MM.1S (cell line): ENCODE results near the gene PTPRK.

Experiments
- DNase-seq: peaks from one replicate; pipeline ENCODE4 v3.0.0-alpha.2; 2015
- H2AFZ ChIP-seq: fragments of 300-600 bp; sonication (generic); 2 replicates; pipeline ENCODE4 v1.6.0; 2016; ENCODE audit warnings: antibody characterized with exemption, low read length
- H3F3A ChIP-seq: fragments of 300-600 bp; sonication (generic); 2 replicates; pipeline ENCODE4 v1.6.1; 2016; ENCODE audit warnings: mild to moderate bottlenecking, antibody characterized with exemption, low read length, moderate library complexity, mixed read lengths; ENCODE audit not compliant: insufficient read depth
- H3K27ac ChIP-seq: fragments of 300-600 bp; sonication (generic); 2 replicates; pipeline ENCODE4 v1.5.1; 2016; ENCODE audit warnings: mild to moderate bottlenecking, low read length
- H3K27me3 ChIP-seq: fragments of 300-600 bp; sonication (generic); replicated peaks from 2 replicates; pipeline ENCODE4 v1.6.0; 2016; ENCODE audit warnings: low read length; ENCODE audit not compliant: insufficient read depth
- H3K36me3 ChIP-seq: fragments of 300-600 bp; sonication (generic); replicated peaks from 2 replicates; pipeline ENCODE4 v1.6.1; 2016; ENCODE audit warnings: mild to moderate bottlenecking, low read length, mixed read lengths; ENCODE audit not compliant: insufficient read depth
- H3K4me1 ChIP-seq: fragments of 300-600 bp; sonication (generic); 2 replicates; pipeline ENCODE4 v1.6.1; 2016; ENCODE audit warnings: low read length, mixed read lengths
- H3K4me2 ChIP-seq: fragments of 300-600 bp; sonication (generic); 2 replicates; pipeline ENCODE4 v1.6.0; 2016; ENCODE audit warnings: low read depth, low read length
- H3K4me3 ChIP-seq: fragments of 300-600 bp; sonication (generic); 2 replicates; pipeline ENCODE4 v1.5.1; 2016; ENCODE audit warnings: low read length, mixed read lengths
- H3K79me2 ChIP-seq: fragments of 300-600 bp; sonication (generic); 2 replicates; pipeline ENCODE4 v1.6.1; 2016; ENCODE audit warnings: mixed run types, low read length, mixed read lengths
- H3K9ac ChIP-seq: fragments of 300-600 bp; sonication (generic); 2 replicates; pipeline ENCODE4 v1.6.1; 2016; ENCODE audit warnings: low read length, mixed read lengths
- H3K9me2 ChIP-seq: fragments of 300-600 bp; sonication (generic); replicated peaks from 2 replicates; pipeline ENCODE4 v1.6.1; 2016; ENCODE audit warnings: mild to moderate bottlenecking, low read length, mixed read lengths; ENCODE audit not compliant: insufficient read depth
- H3K9me3 ChIP-seq: fragments of 300-600 bp; sonication (generic); replicated peaks from 2 replicates; pipeline ENCODE4 v1.6.1; 2016; ENCODE audit warnings: mild to moderate bottlenecking, low read length, mixed read lengths; ENCODE audit not compliant: insufficient read depth
- H4K20me1 ChIP-seq: fragments of 300-600 bp; sonication (generic); 2 replicates; pipeline ENCODE4 v1.6.1; 2016; ENCODE audit warnings: mild to moderate bottlenecking, low read length, moderate library complexity, mixed read lengths; ENCODE audit not compliant: insufficient read depth
- CTCF ChIP-seq: fragments of 300-600 bp; sonication (generic); IDR thresholded peaks from 2 replicates; pipeline ENCODE4 v1.5.1; 2016; ENCODE audit warnings: antibody characterized with exemption, low read length, mixed read lengths
- EZH2 ChIP-seq: fragments of 300-600 bp; sonication (generic); optimal IDR thresholded peaks from 2 replicates; pipeline ENCODE3; 2017; ENCODE audit warnings: low read depth, mild to moderate bottlenecking, antibody characterized with exemption, low read length, mixed read lengths
- EZH2phosphoT487 ChIP-seq: fragments of 300-600 bp; sonication (generic); IDR thresholded peaks from 2 replicates; pipeline ENCODE4 v1.6.1; 2018; ENCODE audit warnings: antibody characterized with exemption, low read length

PTPRK gene

DNA sequence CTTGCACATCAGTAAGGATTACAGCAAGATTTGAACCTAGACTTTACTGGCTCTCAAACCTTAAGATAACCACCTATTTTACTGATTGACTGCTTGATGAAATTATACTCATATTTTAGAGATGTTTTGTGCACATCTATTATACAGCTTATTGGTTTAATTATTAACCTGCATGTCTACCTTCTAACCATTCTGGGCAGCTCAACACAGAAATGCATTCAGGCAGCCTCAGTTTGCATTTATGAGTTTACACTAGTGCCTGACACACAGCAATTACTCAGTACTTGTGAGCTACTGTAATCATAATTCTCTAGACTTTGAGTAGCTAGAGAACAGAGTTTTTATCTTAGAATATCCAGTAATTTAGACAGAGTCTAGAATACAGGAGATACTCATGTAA, 345.7 kb downstream of the PTPRK start:
- Histone ChIP-seq H3K79me2 (no peaks in the 10 kb centered on the region), H3F3A (no peaks in the 10 kb centered on the region), H3K27ac (no peak overlapping the region), H4K20me1 (no peaks in the 10 kb centered on the region), H3K4me2 (no peak overlapping the region), H3K9ac (no peak overlapping the region), H3K4me3 (no peak overlapping the region), H3K4me1 (no peaks in the 10 kb centered on the region), H3K36me3 (no peaks in the 10 kb centered on the region), H3K27me3 (no peaks in the 10 kb centered on the region), H3K9me3 (no peaks in the 10 kb centered on the region), H3K9me2 (no peaks in the 10 kb centered on the region), H2AFZ (no peak overlapping the region)
- TF ChIP-seq EZH2phosphoT487 = no peak
- no peak for TF ChIP-seq EZH2
- TF ChIP-seq CTCF = no peak
- DNase-seq = no peak

DNA sequence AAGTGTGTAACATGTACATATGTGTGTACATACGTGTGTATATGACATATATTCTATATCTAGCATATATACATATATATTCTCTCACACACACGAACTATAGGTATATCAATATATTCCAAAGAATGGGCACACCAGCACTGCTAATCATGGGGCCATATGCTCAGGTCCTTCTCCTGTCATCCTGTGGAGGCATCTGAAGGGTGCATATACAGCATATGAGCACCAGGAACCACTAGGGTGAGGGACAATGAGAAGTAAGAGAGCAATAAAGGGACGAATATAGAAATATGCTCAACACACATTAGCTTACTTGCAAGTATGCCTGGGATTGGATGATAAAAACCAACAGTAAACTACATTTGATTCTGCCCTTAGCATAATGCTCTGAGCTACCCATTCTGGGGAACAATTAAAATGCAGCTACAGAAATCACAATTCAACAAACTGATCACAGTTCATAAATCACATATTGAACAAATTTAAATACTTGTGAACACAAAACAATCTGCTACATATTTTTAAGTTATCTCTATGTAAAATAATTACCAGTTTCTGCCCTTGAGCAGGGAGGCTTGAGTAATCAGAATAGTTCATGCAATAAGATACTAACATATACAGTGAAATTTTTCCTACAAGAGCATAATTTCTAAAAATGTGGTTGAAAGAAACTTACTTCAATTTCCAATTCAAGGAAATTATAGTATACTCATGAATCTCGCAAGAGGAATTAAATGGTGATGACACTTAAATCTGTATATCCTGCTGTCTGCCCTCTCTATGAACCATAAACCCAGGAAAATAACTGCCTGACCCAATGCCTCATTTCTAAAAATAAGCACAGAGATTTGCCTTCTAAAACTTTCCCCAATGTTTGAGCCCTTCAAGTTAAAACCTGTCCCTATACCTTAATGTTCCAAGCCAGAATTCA, 347.4 kb downstream of the PTPRK start:
- DNase-seq = no peak
- no peaks in the 10 kb centered on the region for H3K27me3 ChIP-seq
- H3K27ac ChIP-seq = no peak overlapping the region
- H3K79me2 ChIP-seq = no peaks in the 10 kb centered on the region
- no peak overlapping the region for H3K9ac ChIP-seq
- no peaks in the 10 kb centered on the region for H3K9me2 ChIP-seq
- H4K20me1 ChIP-seq = no peaks in the 10 kb centered on the region
- no peaks in the 10 kb centered on the region for H3K36me3 ChIP-seq
- no peak overlapping the region for H3K4me2 ChIP-seq
- 0 out of 2 replicates have a peak, but pooled peaks cover 4% of the 10 kb centered on the region for H3K4me1 ChIP-seq
- no peak overlapping the region for H2AFZ ChIP-seq
- no peak overlapping the region for H3K4me3 ChIP-seq
- TF ChIP-seq CTCF = no peak
- TF ChIP-seq EZH2 = no peak
- TF ChIP-seq EZH2phosphoT487 = no peak
- no peaks in the 10 kb centered on the region for H3K9me3 ChIP-seq
- no peaks in the 10 kb centered on the region for H3F3A ChIP-seq

GRCh38 chr6:128172081-128172480, 348.3 kb downstream of the PTPRK start:
- H3K4me2 ChIP-seq = no peak overlapping the region
- H3K27me3 ChIP-seq = no peaks in the 10 kb centered on the region
- TF ChIP-seq EZH2 (no peak), CTCF (no peak), EZH2phosphoT487 (no peak)
- no peak overlapping the region for H3K4me3 ChIP-seq
- DNase-seq = no peak
- H2AFZ ChIP-seq = no peak overlapping the region
- H3K27ac ChIP-seq = no peak overlapping the region
- no peaks in the 10 kb centered on the region for H4K20me1 ChIP-seq
- no peaks in the 10 kb centered on the region for H3K9me2 ChIP-seq
- no peak overlapping the region for H3K9ac ChIP-seq
- no peaks in the 10 kb centered on the region for H3K79me2 ChIP-seq
- H3K9me3 ChIP-seq = no peaks in the 10 kb centered on the region
- H3F3A ChIP-seq = no peaks in the 10 kb centered on the region
- no peaks in the 10 kb centered on the region for H3K36me3 ChIP-seq
- H3K4me1 ChIP-seq = 0 out of 2 replicates have a peak, but pooled peaks cover 5% of the 10 kb centered on the region
